KOPT-K1 (cell line): ENCODE data around the gene RELN.
"Not testable (repeated sequence)": the region's sequence is repeated elsewhere in the genome, so short reads cannot be mapped to it uniquely, and the experiment has no call there.

Experiments
- H3K27ac ChIP-seq: fragments of 200-600 bp; sonication (generic); 2 replicates; pipeline ENCODE4 v1.5.1; 2016; ENCODE audit warnings: antibody characterized with exemption, mild to moderate bottlenecking, low read depth, low read length; ENCODE audit not compliant: poor library complexity, severe bottlenecking
- H3K36me3 ChIP-seq: fragments of 200-600 bp; sonication (generic); 2 replicates; pipeline ENCODE4 v1.5.1; 2017; ENCODE audit warnings: antibody characterized with exemption, mild to moderate bottlenecking, low read length, moderate library complexity; ENCODE audit not compliant: insufficient read depth
- H3K9me3 ChIP-seq: fragments of 200-600 bp; sonication (generic); 2 replicates; pipeline ENCODE4 v1.5.1; 2017; ENCODE audit warnings: antibody characterized with exemption, low read length, mild to moderate bottlenecking; ENCODE audit not compliant: insufficient read depth, poor library complexity, severe bottlenecking

The RELN gene

DNA sequence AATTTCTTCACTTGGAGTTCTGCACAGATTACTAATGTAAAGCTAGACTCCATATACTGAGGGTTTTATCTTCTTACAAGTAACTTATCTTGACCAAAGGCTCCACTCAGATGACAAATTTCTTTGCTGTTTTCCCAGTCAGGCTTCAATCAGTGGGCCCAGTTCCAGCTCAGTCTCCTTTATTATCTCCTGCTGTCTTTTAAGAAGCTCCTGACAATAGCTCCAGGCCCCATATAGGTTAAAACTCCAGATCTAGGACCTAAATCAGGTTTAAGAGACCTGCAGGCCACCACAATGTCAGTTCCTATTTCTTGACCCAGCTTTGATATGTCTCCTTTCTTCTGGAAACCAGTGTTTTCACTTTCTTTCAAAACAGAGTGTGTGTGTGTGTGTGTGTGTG lies 165.2 kb downstream of the RELN start:
- Histone ChIP-seq H3K36me3 (no peaks in the 10 kb centered on the region), H3K27ac (no peak overlapping the region), H3K9me3 (no peaks in the 10 kb centered on the region)

DNA sequence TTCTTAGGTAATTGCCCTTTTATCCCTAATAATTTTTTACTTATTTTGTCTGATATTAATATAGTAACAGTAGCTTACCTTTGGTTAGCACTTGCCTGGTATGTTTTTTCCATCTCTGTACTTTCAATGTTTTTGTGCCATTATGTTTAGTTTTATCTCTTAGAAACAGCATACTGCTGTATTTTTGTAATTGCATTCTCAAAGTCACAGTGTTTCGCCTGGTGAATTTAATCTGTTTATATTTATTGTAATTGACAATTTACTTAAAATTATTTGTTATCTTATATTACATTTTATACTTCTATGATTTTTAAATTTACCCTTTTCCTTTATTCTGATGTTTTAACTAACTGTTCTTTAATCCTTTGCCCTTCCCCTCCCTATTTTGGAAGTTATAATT lies 166.4 kb downstream of the RELN start:
- H3K36me3 ChIP-seq, result no peaks in the 10 kb centered on the region
- H3K27ac ChIP-seq, result no peak overlapping the region
- H3K9me3 ChIP-seq, result no peaks in the 10 kb centered on the region

DNA sequence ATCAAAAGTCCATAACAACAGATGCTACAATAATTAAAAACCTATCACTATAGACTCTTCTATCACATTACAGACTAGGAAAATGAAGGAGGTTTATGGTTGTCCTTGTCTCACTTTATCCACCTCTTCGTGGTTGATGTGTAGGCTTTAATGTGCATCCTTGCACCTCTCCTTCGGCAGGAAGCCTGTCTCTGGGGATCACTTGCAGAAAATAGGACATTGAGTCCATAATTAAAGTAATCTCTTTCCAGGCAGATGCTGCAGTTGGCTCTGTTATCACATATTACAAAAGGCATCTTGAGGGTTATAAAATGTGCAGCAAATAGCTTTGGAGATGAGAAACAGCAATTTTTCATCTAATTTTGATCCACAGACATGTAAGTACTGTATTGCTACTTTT lies 168.4 kb downstream of the RELN start:
- Histone ChIP-seq H3K27ac (no peak overlapping the region), H3K36me3 (no peaks in the 10 kb centered on the region), H3K9me3 (no peaks in the 10 kb centered on the region)

DNA sequence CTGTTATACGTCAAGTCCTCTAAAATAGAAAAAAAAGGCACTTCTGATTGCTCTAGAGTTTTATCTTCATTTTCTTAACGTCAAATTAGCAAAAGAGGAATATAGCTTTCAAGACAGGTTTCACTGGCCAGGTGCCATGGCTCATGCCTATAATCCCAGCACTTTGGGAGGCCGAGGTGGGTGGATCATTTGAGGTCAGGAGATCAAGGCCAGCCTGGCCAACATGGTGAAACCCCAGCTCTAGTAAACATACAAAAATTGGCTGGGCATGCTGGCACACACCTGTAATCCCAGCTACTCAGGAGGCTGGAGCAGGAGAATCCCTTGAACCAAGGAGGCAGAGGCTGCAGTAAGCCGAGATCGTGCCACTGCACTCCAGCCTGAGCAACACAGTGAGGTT lies 173.5 kb downstream of the RELN start:
- H3K36me3 ChIP-seq, H3K27ac ChIP-seq, H3K9me3 ChIP-seq: not testable (repeated sequence)

DNA sequence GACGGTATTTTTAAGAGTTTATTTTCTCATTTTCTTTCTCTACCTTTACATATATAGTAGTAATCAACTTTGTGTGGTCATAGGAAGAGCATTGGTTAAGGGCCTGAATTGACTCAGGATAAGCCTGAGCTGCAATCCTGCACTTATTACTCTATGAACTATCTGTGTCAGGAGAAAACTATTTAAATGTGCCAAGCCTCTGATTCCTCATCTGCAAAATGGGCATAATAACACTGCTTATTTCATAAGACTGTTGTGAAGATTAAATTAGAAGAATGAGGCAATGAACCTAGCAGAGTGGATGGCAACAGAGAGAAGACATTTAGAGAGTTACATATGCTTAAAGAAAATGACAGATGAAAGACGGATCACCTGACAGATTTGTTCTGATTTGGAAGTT lies 175.5 kb downstream of the RELN start:
- no peak overlapping the region for H3K27ac ChIP-seq
- H3K36me3 ChIP-seq, result no peaks in the 10 kb centered on the region
- no peaks in the 10 kb centered on the region for H3K9me3 ChIP-seq

DNA sequence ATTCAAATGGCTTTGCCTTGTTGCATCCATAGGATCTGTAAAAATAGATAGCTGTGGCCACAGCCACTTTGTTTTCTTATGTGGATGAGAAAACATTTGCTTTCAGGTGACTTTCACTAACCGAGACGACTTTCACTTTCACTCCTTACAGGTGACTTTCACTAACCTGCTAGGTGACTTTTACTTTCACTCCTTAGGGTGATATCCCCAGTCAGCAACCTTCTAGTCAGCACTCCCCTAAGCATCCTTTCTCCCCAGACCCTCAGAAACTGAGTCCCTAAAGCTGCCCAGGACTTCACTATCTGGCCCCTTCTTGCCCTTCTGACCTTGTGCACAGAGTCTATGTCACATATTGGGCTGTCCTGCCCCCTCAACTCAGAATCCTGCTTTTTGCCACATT lies 177.5 kb downstream of the RELN start:
- Histone ChIP-seq H3K9me3 (no peaks in the 10 kb centered on the region), H3K36me3 (no peaks in the 10 kb centered on the region), H3K27ac (no peak overlapping the region)

DNA sequence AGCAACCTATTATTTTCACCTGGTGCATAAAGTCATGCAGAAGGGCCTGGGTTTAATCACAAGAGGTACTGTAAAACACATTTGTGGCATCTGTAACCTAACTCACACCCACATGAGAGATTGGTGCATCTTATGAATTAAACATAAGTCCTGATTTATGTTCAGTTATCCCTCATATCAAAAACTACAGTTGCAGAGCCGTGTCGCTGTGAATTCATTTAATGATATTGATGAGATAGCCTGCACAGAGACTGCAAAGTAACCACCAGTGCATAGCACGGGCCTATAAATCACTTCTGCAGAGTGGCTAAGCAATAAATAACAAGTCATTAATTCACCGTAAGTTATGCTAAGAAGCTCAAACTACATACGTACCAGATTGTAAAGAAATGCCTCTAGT lies 178.2 kb downstream of the RELN start:
- Histone ChIP-seq H3K27ac (no peak overlapping the region), H3K36me3 (no peaks in the 10 kb centered on the region), H3K9me3 (no peaks in the 10 kb centered on the region)

DNA sequence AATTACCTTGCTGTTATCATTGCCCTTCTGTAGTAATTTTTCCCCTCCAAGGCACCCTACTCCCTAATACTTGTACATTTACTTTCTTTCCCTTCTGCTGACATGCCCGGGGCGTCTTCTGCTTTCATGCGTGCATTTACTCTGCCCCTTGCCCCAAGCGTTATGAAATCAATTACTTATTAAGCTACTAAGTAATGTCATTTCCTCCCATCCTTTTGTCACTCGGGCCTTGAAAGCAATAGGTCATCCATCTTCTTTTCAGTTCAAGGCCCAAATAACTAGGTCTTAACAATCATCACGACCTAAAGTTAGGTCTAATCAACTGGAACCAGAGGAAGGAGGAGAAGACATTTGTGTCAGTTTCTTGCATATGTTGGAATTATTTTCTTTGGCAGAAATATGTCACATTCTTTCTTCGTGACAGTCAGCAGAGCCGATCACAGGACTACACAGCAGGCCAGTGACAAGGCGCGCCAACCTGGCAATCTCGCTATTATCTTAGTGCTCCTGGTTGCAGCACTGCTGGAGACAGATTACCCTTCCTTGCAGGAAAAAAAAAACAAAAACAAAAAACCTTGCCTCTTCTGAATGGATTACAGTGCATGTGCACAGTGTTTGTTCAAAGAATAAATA lies 179.2 kb downstream of the RELN start:
- Histone ChIP-seq H3K27ac (no peak overlapping the region), H3K9me3 (no peaks in the 10 kb centered on the region), H3K36me3 (no peaks in the 10 kb centered on the region)

DNA sequence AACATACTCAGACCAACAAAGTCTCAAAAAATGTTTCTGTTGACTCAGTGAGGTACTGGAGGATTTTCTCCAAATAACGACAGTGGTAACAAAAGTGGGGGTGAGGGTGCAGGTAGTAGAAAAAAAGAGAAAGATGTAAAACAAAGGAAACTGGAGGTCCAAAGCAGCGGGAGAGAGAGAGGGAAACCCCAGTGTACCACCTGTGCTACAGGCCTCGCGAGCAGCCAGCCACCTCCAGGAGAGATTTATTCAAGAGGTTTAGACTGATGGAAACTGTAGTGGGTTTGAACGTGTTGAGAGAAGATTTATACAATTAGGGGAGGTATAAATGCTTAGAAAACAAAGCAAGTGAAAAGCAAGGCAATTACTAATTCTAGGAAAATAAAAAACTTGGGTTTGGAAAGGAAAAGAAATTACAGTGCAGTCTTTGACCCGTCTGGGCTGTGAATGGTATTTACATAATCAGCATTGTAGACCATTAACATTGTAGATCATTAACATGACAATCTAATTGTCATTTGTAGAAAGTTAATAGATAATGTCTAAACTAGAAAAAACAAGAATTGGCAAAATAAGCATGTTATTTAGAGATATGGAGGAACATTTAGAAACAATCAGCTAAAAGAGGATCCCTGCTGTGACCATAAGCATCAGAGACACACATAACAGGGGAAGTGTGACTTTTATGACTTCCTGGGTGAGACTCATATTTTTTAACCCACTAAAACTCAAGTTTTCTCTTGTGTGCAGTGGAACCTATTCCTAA lies 180.0 kb downstream of the RELN start:
- H3K27ac ChIP-seq, result no peak overlapping the region
- no peaks in the 10 kb centered on the region for H3K9me3 ChIP-seq

DNA sequence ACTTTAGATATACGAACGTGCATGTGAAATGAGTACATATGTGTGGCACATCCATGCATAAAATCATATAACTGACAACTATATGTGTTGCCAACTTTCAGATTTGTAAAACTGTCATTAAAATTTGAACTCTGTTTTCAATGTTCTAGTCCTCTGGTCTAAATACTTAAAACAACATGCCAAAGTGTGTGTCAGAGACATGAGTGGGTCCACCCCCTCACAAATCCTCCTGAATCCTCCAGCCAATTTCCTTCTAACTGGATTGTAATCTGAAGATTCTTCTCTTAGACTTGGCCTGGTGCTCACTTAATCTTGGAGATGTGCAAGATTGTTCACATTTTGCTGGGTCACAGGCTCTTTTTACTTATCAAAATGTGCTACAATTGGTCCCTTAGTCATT lies 184.1 kb downstream of the RELN start:
- H3K27ac ChIP-seq, result no peak overlapping the region
- H3K36me3 ChIP-seq, result no peaks in the 10 kb centered on the region
- H3K9me3 ChIP-seq, result no peaks in the 10 kb centered on the region

More for the DNA sequence above, 180.0 kb downstream of the RELN start:
- H3K36me3 ChIP-seq, result no peaks in the 10 kb centered on the region

DNA sequence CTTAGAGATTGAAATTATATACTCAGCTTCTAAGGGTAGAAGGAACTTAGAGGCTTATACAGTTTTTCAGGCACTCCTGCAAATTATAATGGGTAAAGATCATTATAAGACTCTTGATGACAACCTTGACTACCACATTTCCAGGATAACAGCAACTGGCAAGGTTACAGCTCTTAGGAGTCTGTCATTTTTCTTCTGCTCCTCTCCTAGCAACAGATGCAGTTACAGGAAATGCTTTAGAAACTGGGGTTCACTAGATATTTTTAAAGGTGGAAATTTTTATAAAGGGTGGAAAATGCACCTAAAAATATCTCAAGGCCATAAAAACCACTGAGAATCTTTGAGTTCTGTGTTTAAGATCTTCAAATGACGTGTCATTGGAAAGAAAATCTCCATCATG lies 185.8 kb downstream of the RELN start:
- no peak overlapping the region for H3K27ac ChIP-seq
- no peaks in the 10 kb centered on the region for H3K9me3 ChIP-seq
- H3K36me3 ChIP-seq, result no peaks in the 10 kb centered on the region

DNA sequence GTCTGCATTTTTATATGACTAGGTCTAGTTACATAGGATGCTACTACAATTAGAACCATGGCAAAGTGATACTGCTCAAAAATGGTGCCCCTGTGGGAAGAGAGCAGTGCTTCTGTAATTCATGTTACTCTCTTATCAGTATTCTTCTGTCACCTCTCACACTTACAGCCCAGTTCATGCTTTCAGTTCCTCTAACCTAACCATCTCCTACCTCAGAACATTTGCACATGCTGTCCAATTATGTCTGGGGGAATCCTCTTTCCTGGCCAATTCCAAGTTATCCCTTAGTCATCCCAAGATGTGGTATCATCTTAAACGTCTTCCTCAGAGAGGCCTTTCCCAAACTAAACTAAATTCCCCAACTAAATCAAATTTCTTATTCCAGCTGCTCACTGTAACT lies 190.2 kb downstream of the RELN start:
- Histone ChIP-seq H3K27ac (no peak overlapping the region), H3K9me3 (no peaks in the 10 kb centered on the region), H3K36me3 (no peaks in the 10 kb centered on the region)

DNA sequence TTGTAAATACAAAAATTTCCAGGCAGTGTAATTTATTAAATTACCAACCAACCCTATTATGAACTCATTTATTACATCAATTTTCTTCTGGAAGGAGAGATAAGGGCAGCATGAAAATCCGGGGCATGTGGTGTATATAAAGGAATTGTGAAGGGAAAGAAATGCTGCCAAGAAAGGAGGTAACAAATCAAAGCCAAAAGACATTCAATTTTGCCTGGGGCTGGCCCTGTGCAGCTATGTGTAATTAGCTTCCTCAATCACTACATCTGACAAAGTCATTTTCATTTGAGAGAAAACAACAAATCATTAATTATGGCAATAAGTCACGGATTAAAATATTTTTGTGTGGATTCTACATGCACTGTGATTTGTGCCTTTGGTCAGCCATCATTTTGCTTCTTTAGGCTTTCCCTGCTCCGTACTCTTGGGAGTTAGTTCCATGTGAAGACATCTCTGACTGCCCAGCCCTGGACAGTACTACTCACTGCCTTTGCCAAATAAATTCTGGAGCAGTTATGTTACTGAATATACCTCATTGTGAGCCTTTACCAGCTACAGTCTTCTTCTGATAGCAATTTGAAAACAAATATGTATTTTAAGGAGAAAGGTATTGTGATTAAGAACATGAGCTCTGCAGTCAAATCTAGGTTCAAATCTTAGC lies 191.7 kb downstream of the RELN start:
- H3K36me3 ChIP-seq, result no peaks in the 10 kb centered on the region
- H3K27ac ChIP-seq, result no peak overlapping the region
- no peaks in the 10 kb centered on the region for H3K9me3 ChIP-seq

DNA sequence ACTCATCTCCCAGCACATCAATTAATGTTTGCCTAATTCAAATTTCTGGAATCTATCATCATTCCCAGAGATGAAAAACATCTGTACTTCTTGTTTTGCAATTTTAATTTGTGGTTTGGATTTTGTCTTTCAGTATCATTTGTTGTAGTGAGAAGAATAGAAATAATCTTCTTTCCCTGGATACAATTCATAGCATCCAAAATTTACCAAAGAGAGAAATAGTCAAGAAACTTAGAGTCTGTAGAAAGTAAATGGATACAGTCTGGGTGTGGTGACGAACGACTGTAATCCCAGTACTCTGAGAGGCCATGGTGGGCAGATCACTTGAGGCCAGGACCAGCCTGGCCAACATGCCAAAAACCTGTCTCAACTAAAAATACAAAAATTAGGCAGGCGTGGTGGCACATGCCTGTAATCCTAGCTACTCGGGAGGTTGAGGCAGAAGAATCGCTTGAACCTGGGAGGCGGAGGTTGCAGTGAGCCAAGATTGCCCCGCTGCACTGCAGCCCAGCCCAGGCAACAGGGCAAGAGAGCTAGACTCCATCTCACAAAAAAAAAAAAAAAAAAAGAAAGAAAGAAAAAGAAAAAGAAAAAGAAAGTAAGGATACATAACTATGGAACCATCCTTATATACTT lies 193.0 kb downstream of the RELN start:
- no peaks in the 10 kb centered on the region for H3K9me3 ChIP-seq
- H3K27ac ChIP-seq, result no peak overlapping the region
- no peaks in the 10 kb centered on the region for H3K36me3 ChIP-seq

DNA sequence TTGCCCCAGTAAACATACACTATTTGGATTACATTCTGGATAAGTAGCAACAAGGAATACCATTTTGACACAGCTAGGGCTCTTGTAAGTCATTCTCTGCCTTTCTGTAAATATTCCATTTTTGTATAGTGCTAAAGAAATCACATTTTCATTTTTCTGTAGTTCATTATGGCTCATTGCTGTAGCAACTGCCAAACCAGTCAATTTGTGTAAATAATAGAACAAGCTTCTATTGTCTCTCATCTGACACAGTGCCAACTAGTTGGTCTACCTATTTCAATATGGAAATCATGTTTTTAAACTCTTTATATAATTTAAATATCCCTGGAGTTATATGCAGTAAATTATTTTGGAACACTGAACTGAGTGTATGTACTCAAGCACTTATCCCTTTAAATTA lies 193.7 kb downstream of the RELN start:
- Histone ChIP-seq H3K36me3 (no peaks in the 10 kb centered on the region), H3K9me3 (no peaks in the 10 kb centered on the region), H3K27ac (no peak overlapping the region)
